ENCODE data around the gene TRRAP. TPM values are rescaled to one million over a fixed set of nuclear protein-coding genes. Genes with fewer than 3 reads are reported as not detected.

Gene TRRAP
- total and polyA plus RNA-seq, 2 of the 4 experiments (the other 2 are of a cell fraction) = 12.5 to 18.1 TPM

DNA sequence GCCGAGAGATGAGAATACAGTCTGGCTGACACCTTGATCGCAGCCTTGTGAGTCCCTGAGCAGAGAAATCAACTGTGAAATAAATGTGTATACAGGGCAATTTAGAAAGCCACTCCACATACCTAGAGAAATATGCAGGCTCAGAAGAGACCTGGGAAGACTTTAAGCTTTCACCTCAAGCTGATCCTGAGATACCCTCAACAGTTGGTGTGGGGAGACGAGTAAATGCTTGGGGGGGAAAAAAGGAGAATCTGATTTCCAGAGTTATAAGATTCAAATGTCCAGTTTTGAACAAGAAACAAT, 142.0 kb downstream of the TRRAP start:
- Histone ChIP-seq H4K91ac (ENCODE audit: insufficient read depth, low read depth, low read length) (no peak overlapping the region), H3K9me1 (ENCODE audit: insufficient read depth, low read length) (0 out of 2 replicates have a peak, but pooled peaks cover 2% of the 10 kb centered on the region), H3K18ac (ENCODE audit: low read depth, low read length) (no peak overlapping the region), H3K23ac (ENCODE audit: low read depth, low read length) (no peak overlapping the region), H3K9ac (ENCODE audit: low read depth, low read length) (no peak overlapping the region), H3K4me1 (ENCODE audit: control insufficient read depth, insufficient read depth, low read length) (no peaks in the 10 kb centered on the region), H2BK120ac (ENCODE audit: low read depth, low read length) (no peak overlapping the region), H3K27me3 (ENCODE audit: control insufficient read depth, insufficient read depth, low read length) (no peaks in the 10 kb centered on the region), H2BK5ac (ENCODE audit: low read depth, low read length, poor library complexity, severe bottlenecking) (no peak overlapping the region), H4K20me1 (ENCODE audit: insufficient read depth, low read length) (no peaks in the 10 kb centered on the region; the same call in 1 of the 2 replicates), H3K4ac (ENCODE audit: low read depth, low read length) (no peak overlapping the region), H3K4me2 (ENCODE audit: low read depth, low read length) (no peak overlapping the region), H3K14ac (replicated peaks; ENCODE audit: low read depth, low read length) (no peak overlapping the region), H3K4me3 (ENCODE audit: insufficient read depth, low read depth, low read length) (no peak overlapping the region), H4K5ac (ENCODE audit: low read depth, low read length) (no peak overlapping the region), H2AFZ (replicated peaks; ENCODE audit: low read length, poor library complexity) (no peak overlapping the region), H2AK5ac (ENCODE audit: low read depth, low read length) (no peak overlapping the region), H2AK9ac (replicated peaks; ENCODE audit: low read depth, low read length, poor library complexity) (no peak overlapping the region), H3K36me3 (ENCODE audit: control insufficient read depth, insufficient read depth, low read length) (peaks cover 8% of the 10 kb centered on the region), H2BK15ac (ENCODE audit: low read depth, low read length) (no peak overlapping the region), H3K56ac (ENCODE audit: extremely low read depth, insufficient read depth, low read length) (no peak overlapping the region), H4K8ac (ENCODE audit: low read depth in 2 of 2, low read length in 2 of 2) (no peak overlapping the region), H3K79me1 (ENCODE audit: low read depth in 1 of 2, low read length in 2 of 2) (peaks cover 4 to 24% of the 10 kb centered on the region in 2 experiments; a peak in 2 of 4 replicates), H3K9me3 (ENCODE audit: control insufficient read depth, insufficient read depth, low read length) (no peaks in the 10 kb centered on the region), H3K27ac (ENCODE audit: insufficient read depth, low read length) (no peak overlapping the region), H2BK20ac (ENCODE audit: low read depth, low read length) (no peak overlapping the region)
- ATAC-seq (ENCODE audit: low read depth) (no peak), DNase-seq (no peak)
- TF ChIP-seq RFX5 (IDR thresholded peaks at IDR 0.05; ENCODE audit: low read depth, low read length) (no peak), RCOR1 (IDR thresholded peaks at IDR 0.05; ENCODE audit: insufficient replicate concordance, low read length) (no peak), FOS (IDR thresholded peaks at IDR 0.05; ENCODE audit: low read depth, low read length) (no peak)
- BruUV-seq (replicated peaks) = no TSS peak
- ChIA-PET CTCF (no interaction called here), POLR2A (ENCODE audit: unreplicated experiment) (no interaction called here)
- WGBS, 2 experiments (ENCODE audit: extremely low coverage in 2 of 2, insufficient read length in 1 of 2) = no CpG with 5 or more reads among the region's 3 CpGs
- intact Hi-C loops (cut with micrococcal nuclease) = no loop called here
- dilution Hi-C loops (cut with HindIII; ENCODE audit: low sequenced_read_pairs, unreplicated experiment) = no loop called here
- in situ Hi-C loops (cut with MboI; ENCODE audit: low sequenced_read_pairs) = no loop called here
